Gastroesophageal sphincter (tissue), 3 donors: ENCODE measurements around the gene TBC1D20.

ENCODE experiments used
- CTCF ChIP-seq, 4 experiments: fragments of 200-600 bp in 2 of 4; fragments of 450-650 bp in 2 of 4; sonication (generic) in 1 of 4; IDR thresholded peaks; one replicate each; pipeline ENCODE4 v1.5.1; 2017 to 2019; ENCODE audit warnings: antibody characterized with exemption in 4 of 4, mild to moderate bottlenecking in 2 of 4, moderate library complexity in 2 of 4
- EP300 ChIP-seq: sonication (generic); formaldehyde crosslinking; IDR thresholded peaks from one replicate; pipeline ENCODE4 v1.6.1; 2017; ENCODE audit warnings: antibody characterized with exemption, mild to moderate bottlenecking
- POLR2A ChIP-seq, 2 donors: fragments of 450-650 bp; IDR thresholded peaks; one replicate each; pipeline ENCODE4 v1.6.1; 2017; ENCODE audit warnings: antibody characterized with exemption in 2 of 2, mild to moderate bottlenecking in 2 of 2, moderate library complexity in 1 of 2
- POLR2AphosphoS5 ChIP-seq: sonication (generic); formaldehyde crosslinking; IDR thresholded peaks from one replicate; pipeline ENCODE4 v1.6.1; 2017; ENCODE audit warnings: antibody characterized with exemption

- no peak for TF ChIP-seq CTCF (IDR thresholded peaks at IDR 0.05)
- no peak for TF ChIP-seq EP300
- TF ChIP-seq POLR2A (IDR thresholded peaks at IDR 0.05), result no peak
- no peak for TF ChIP-seq POLR2AphosphoS5
Observed at GRCh38 chr20:440636-441035, 21.7 kb downstream of the TBC1D20 start.
